K562 (cell line): ENCODE data around the gene C10orf143. TPM values are rescaled to one million over a fixed set of nuclear protein-coding genes. Genes with fewer than 3 reads are reported as not detected.

Experiments used
- ATAC-seq: fragments of 200-7000 bp; cut with Tn5 transposase; 3 replicates; pipeline ENCODE4 v1.9.1; 2020; ENCODE audit warnings: moderate library complexity
- BruUV-seq: library from RNA; stranded (reverse); fragments of 400-500 nt; replicated peaks from 2 replicates; lab custom pipeline; 2021; lab: Mats Ljungman, UMichigan
- CTCF ChIA-PET: fragments of 300-600 bp; formaldehyde crosslinking; extraction: SDS; loops from one replicate; lab custom pipeline; 2021; ENCODE audit warnings: low intra/inter-chr PET ratio; lab: Yijun Ruan, JAX
- POLR2A ChIA-PET: fragments of 300-600, 350-650 bp; sonication (Branson Sonifier 250); formaldehyde crosslinking; extraction: SDS; loops from one replicate; lab custom pipeline; 2021; ENCODE audit warnings: antibody characterized with exemption, inconsistent platforms; lab: Yijun Ruan, JAX
- DNase-seq, 4 experiments: peaks; one replicate each; pipeline versions ENCODE4 v3.0.0 to v3.0.0-alpha.2; 2011 to 2018; ENCODE audit warnings: low spot score in 3 of 4, mixed read lengths in 3 of 4; ENCODE audit errors: extremely low read depth in 1 of 4
- FAIRE-seq: peaks from 2 replicates; lab custom pipeline; 2011; peaks lifted over from hg19 to GRCh38; lab: Jason Lieb, UNC
- H2AFZ ChIP-seq: 2 replicates; pipeline ENCODE4 v1.6.0; 2011; ENCODE audit warnings: low read depth, low read length, control low read depth, inconsistent platforms
- H3K27ac ChIP-seq: fragments of 200-600 bp; 3 replicates; pipeline ENCODE4 v1.8.0; 2011; ENCODE audit warnings: low read depth, mild to moderate bottlenecking, control low read depth, inconsistent platforms, low read length, moderate library complexity, mixed read lengths; ENCODE audit errors: extremely low read depth
- H3K27me3 ChIP-seq, 2 experiments: fragments of 300-600 bp in 1 of 2; 2 replicates in 1 of 2; 3 replicates in 1 of 2; pipeline versions ENCODE4 v1.6.0 to v1.8.0; 2011; ENCODE audit warnings: inconsistent platforms in 2 of 2, low read length in 2 of 2, mild to moderate bottlenecking in 1 of 2, mixed read lengths in 1 of 2, moderate library complexity in 1 of 2; ENCODE audit not compliant: control insufficient read depth in 2 of 2, insufficient read depth in 2 of 2
- H3K36me3 ChIP-seq: fragments of 300-600 bp; 3 replicates; pipeline ENCODE4 v1.8.0; 2011; ENCODE audit warnings: mild to moderate bottlenecking, low read length, inconsistent platforms; ENCODE audit not compliant: control insufficient read depth, insufficient read depth
- H3K4me1 ChIP-seq, 2 experiments: fragments of 200-600 bp in 1 of 2; replicated peaks in 1 of 2; 2 replicates in 1 of 2; 3 replicates in 1 of 2; pipeline versions ENCODE4 v1.5.1 to v1.8.0; 2011; ENCODE audit warnings: inconsistent platforms in 2 of 2, low read length in 2 of 2, mild to moderate bottlenecking in 1 of 2, mixed read lengths in 1 of 2, moderate library complexity in 1 of 2; ENCODE audit not compliant: control insufficient read depth in 2 of 2, insufficient read depth in 2 of 2
- H3K4me2 ChIP-seq: 2 replicates; pipeline ENCODE4 v1.6.1; 2011; ENCODE audit warnings: low read length, control low read depth, inconsistent platforms, mixed read lengths; ENCODE audit not compliant: insufficient read depth
- H3K4me3 ChIP-seq: fragments of 200-600 bp; sonication (generic), shearing (Covaris generic); 2 replicates; pipeline ENCODE4 v1.5.1; 2016; ENCODE audit warnings: control low read depth, inconsistent platforms
- H3K79me2 ChIP-seq: fragments of 200-600 bp; 3 replicates; pipeline ENCODE4 v1.8.0; 2011; ENCODE audit warnings: low read length, inconsistent platforms; ENCODE audit not compliant: control insufficient read depth, insufficient read depth
- H3K9ac ChIP-seq, 2 experiments: 2 replicates each; pipeline versions ENCODE4 v1.6.0 to v1.6.1; 2011; ENCODE audit warnings: low read depth in 2 of 2, low read length in 2 of 2, control low read depth in 1 of 2, inconsistent platforms in 1 of 2, mild to moderate bottlenecking in 1 of 2, mixed read lengths in 1 of 2; ENCODE audit not compliant: insufficient read depth in 1 of 2
- H3K9me1 ChIP-seq: one replicate; pipeline ENCODE4 v1.6.0; 2011; ENCODE audit warnings: inconsistent platforms, mild to moderate bottlenecking, low read length, moderate library complexity; ENCODE audit not compliant: control insufficient read depth, insufficient read depth
- H3K9me3 ChIP-seq: replicated peaks from 2 replicates; pipeline ENCODE4 v1.5.1; 2011; ENCODE audit warnings: low read depth, low read length, inconsistent platforms; ENCODE audit not compliant: control insufficient read depth, insufficient read depth
- H4K20me1 ChIP-seq: replicated peaks from 2 replicates; pipeline ENCODE4 v1.6.1; 2011; ENCODE audit warnings: low read length, inconsistent platforms, mixed read lengths; ENCODE audit not compliant: control insufficient read depth, insufficient read depth
- BHLHE40 ChIP-seq: IDR thresholded peaks from 2 replicates; pipeline ENCODE4 v1.6.1; 2011; ENCODE audit warnings: low read length, improper control_type of control experiment
- CSDE1 ChIP-seq, 2 experiments: fragments of 450-650 bp; IDR thresholded peaks; 2 replicates each; pipeline ENCODE4 v1.6.1; 2016; ENCODE audit warnings: mild to moderate bottlenecking in 1 of 2
- HDAC2 ChIP-seq: fragments of 450-650 bp; IDR thresholded peaks from 2 replicates; pipeline ENCODE4 v1.6.1; 2016; ENCODE audit warnings: mild to moderate bottlenecking
- HNRNPH1 ChIP-seq: fragments of 200-400 bp; formaldehyde crosslinking; optimal IDR thresholded peaks from 2 replicates; pipeline ENCODE3; 2017; ENCODE audit warnings: low read depth, mild to moderate bottlenecking, low read length, moderate library complexity
- JUND ChIP-seq, 2 experiments: IDR thresholded peaks; 2 replicates in 1 of 2; 3 replicates in 1 of 2; pipeline ENCODE4 v1.6.1; 2011; ENCODE audit warnings: borderline replicate concordance in 2 of 2, low read depth in 2 of 2, low read length in 2 of 2, improper control_type of control experiment in 1 of 2, missing biosample characterization in 1 of 2, missing genetic modification characterization in 1 of 2, missing genetic modification reagents in 1 of 2
- NCOA4 ChIP-seq: fragments of 450-650 bp; IDR thresholded peaks from 2 replicates; pipeline ENCODE4 v1.6.1; 2018; ENCODE audit warnings: mild to moderate bottlenecking; ENCODE audit not compliant: partially characterized antibody
- PTTG1 ChIP-seq: fragments of 450-650 bp; IDR thresholded peaks from 2 replicates; pipeline ENCODE4 v1.6.1; 2016; ENCODE audit warnings: low read depth, mild to moderate bottlenecking, missing genetic modification characterization, missing compliant biosample characterization
- ZNF212 ChIP-seq: fragments of 450-650 bp; formaldehyde crosslinking; IDR thresholded peaks from 2 replicates; pipeline ENCODE4 v1.4.0; 2020; ENCODE audit warnings: mild to moderate bottlenecking
- ZNF253 ChIP-seq: fragments of 250-450 bp; sonication (Bioruptor Pico); conservative IDR thresholded peaks from 2 replicates; pipeline ENCODE4 v1.6.1; 2021; ENCODE audit warnings: mild to moderate bottlenecking
- ZNF263 ChIP-seq: sonication (generic); formaldehyde crosslinking; IDR thresholded peaks from 2 replicates; pipeline ENCODE4 v1.8.0; 2022; ENCODE audit warnings: mild to moderate bottlenecking, missing genetic modification reagents, borderline replicate concordance
- ZNF77 ChIP-seq: fragments of 250-450 bp; sonication (Bioruptor Pico); IDR thresholded peaks from 2 replicates; pipeline ENCODE4 v1.5.0; 2020
- ZNF79 ChIP-seq: fragments of 250-450 bp; sonication (Bioruptor Pico); IDR thresholded peaks from 2 replicates; pipeline ENCODE4 v1.4.0; 2020; ENCODE audit warnings: low read depth, mild to moderate bottlenecking, moderate library complexity
- ZNF830 ChIP-seq: fragments of 250-450 bp; sonication (Bioruptor Pico); IDR thresholded peaks from 2 replicates; pipeline ENCODE4 v1.5.0; 2021; ENCODE audit warnings: mild to moderate bottlenecking
- WGBS: fragments of 100-300 bp; shearing (Covaris generic); methylation state at CpG from one replicate; pipeline ENCODE4 v1.1.6; 2016; ENCODE audit warnings: low coverage, mixed read lengths; ENCODE audit not compliant: insufficient coverage; ENCODE audit errors: missing lambda C conversion rate; 5-methylcytosine and 5-hydroxymethylcytosine counted together
- in situ Hi-C: fragments of 300-500 bp; cut with MboI; formaldehyde crosslinking; loops from 4 replicates; pipeline ENCODE4 v1.15.0; 2018; ENCODE audit warnings: inconsistent platforms, mixed read lengths
- intact Hi-C: fragments of 100-400 bp; cut with micrococcal nuclease; formaldehyde crosslinking; loops from 2 replicates; pipeline ENCODE4 v1.14.2; 2022
- polyA plus RNA-seq, 8 experiments: library from polyadenylated mRNA; depleted of rRNA in 4 of 8; stranded (reverse) in 5 of 8; unstranded in 3 of 8; fragments of >200 nt; fragmentation: Nextera tagmentation in 2 of 8; fragmentation: Illumina TruSeq in 1 of 8; extraction: Ambion mirVana in 2 of 8; extraction: Trizol in 1 of 8; gene quantifications; 2 replicates each; pipeline versions ENCODE4 v1.2.1 to v1.2.3, GENCODE V29; 2011 to 2014; ENCODE audit warnings: inconsistent platforms in 1 of 8, missing spikeins in 1 of 8
- total RNA-seq, 7 experiments: library from RNA; depleted of rRNA in 6 of 7; stranded (reverse); fragments of >200 nt in 6 of 7; fragmentation: Illumina TruSeq in 2 of 7; extraction: Trizol in 2 of 7; gene quantifications; 2 replicates each; pipeline versions ENCODE4 v1.2.1 to v1.2.3, GENCODE V29; 2011 to 2021; ENCODE audit warnings: low replicate concordance in 1 of 7
- TF ChIP-seq, protein P1 (sequence below), 2 experiments: fragments of 150-350 bp in 1 of 2; IDR thresholded peaks; 2 replicates each; pipeline ENCODE4 v1.6.1; 2012 to 2016; ENCODE audit warnings: low read depth in 2 of 2, low read length in 2 of 2, mild to moderate bottlenecking in 1 of 2, moderate library complexity in 1 of 2

The C10orf143 gene
- total and polyA plus RNA-seq, 9 of the 15 experiments (the other 6 are each of a cell fraction or from before 2014, with no cell fraction given): 0.07 to 0.42 (median 0.25) TPM; not detected in 2

DNA sequence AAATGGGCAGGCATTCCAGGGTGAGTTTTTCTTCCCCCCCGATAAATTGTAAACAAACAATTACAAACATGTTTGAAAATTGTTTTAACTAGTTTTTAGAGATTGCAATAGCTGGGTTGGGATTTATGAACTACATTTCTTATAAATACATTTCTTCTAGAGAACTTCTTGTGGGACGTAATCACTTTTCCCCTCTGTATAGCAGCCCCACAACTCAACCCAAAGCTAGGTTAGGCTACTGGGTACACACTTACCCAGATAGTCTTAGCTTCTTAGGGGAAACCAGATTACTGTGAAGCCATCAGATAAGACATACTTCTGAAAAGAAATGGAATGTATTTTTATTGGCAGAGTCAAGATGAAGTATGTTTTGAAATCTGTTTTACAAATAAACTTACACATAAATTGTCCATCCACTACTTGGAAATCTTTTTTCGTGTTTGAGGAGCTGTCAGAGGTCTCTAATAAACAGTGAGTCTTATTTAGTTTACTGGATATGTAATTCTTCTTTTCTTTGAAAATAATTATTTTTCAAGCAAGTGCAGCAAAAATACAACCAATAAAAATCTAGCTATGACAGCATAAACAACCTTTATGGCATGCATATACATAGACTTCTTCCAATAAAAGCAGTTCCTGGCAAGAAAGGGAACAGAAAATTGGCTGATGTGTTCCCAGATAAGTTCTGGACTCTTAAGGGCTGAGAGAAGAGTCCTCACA lies 17.6 kb upstream of the C10orf143 start:
- ChIA-PET CTCF (interaction anchor here (0.6 kb wide), 1 partner anchor 20 kb away, joined by 3 read pairs; no protein-coding TSS in a partner anchor), POLR2A (interaction anchor here (1.3 kb wide), 1 partner anchor 10 kb away, joined by 4 read pairs; no protein-coding TSS in a partner anchor)
- Histone ChIP-seq H3K27ac (no peak overlapping the region), H3K9me3 (no peaks in the 10 kb centered on the region), H3K27me3 (peaks cover 0 to 8% of the 10 kb centered on the region in 2 experiments; a peak in 1 of 5 replicates), H3K36me3 (no peaks in the 10 kb centered on the region), H3K9ac (no peak overlapping the region), H3K4me1 (peaks cover 0 to 5% of the 10 kb centered on the region in 2 experiments; a peak in 1 of 5 replicates), H4K20me1 (no peaks in the 10 kb centered on the region), H3K9me1 (no peaks in the 10 kb centered on the region), H3K4me3 (no peak overlapping the region), H3K4me2 (no peak overlapping the region), H2AFZ (no peak overlapping the region), H3K79me2 (no peaks in the 10 kb centered on the region)
- BruUV-seq: no TSS peak
- 0% methylated on average over 2 of the region's 3 CpGs for WGBS
- in situ Hi-C loops (no loop called here), intact Hi-C loops (no loop called here)
- no peak for TF ChIP-seq ZNF77 (CRISPR knock-in tag)
- TF ChIP-seq CSDE1 (IDR thresholded peaks at IDR 0.05): no peak
- no peak for TF ChIP-seq ZNF79 (CRISPR knock-in tag)
- no peak for TF ChIP-seq HDAC2
- TF ChIP-seq NCOA4: no peak
- TF ChIP-seq BHLHE40: no peak
- TF ChIP-seq, protein P1, sequence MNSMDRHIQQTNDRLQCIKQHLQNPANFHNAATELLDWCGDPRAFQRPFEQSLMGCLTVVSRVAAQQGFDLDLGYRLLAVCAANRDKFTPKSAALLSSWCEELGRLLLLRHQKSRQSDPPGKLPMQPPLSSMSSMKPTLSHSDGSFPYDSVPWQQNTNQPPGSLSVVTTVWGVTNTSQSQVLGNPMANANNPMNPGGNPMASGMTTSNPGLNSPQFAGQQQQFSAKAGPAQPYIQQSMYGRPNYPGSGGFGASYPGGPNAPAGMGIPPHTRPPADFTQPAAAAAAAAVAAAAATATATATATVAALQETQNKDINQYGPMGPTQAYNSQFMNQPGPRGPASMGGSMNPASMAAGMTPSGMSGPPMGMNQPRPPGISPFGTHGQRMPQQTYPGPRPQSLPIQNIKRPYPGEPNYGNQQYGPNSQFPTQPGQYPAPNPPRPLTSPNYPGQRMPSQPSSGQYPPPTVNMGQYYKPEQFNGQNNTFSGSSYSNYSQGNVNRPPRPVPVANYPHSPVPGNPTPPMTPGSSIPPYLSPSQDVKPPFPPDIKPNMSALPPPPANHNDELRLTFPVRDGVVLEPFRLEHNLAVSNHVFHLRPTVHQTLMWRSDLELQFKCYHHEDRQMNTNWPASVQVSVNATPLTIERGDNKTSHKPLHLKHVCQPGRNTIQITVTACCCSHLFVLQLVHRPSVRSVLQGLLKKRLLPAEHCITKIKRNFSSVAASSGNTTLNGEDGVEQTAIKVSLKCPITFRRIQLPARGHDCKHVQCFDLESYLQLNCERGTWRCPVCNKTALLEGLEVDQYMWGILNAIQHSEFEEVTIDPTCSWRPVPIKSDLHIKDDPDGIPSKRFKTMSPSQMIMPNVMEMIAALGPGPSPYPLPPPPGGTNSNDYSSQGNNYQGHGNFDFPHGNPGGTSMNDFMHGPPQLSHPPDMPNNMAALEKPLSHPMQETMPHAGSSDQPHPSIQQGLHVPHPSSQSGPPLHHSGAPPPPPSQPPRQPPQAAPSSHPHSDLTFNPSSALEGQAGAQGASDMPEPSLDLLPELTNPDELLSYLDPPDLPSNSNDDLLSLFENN (IDR thresholded peaks at IDR 0.05; ENCODE audit: low read depth in 2 of 2, low read length in 2 of 2): no peak
- TF ChIP-seq ZNF830 (CRISPR knock-in tag): no peak
- no peak for TF ChIP-seq HNRNPH1
- no peak for TF ChIP-seq ZNF212 (CRISPR knock-in tag)
- no peak for TF ChIP-seq ZNF253 (CRISPR knock-in tag)
- no peak for TF ChIP-seq PTTG1
- TF ChIP-seq JUND (IDR thresholded peaks at IDR 0.05; ENCODE audit: borderline replicate concordance, low read depth, low read length): no peak
- no peak for TF ChIP-seq JUND (tag; IDR thresholded peaks at IDR 0.05; ENCODE audit: borderline replicate concordance, low read depth, low read length)
- no peak for TF ChIP-seq ZNF263
- ATAC-seq (no peak), DNase-seq (no peak), FAIRE-seq (no peak)
